Epithelial cell of proximal tubule (primary cell): ENCODE results near the gene EHD1. TPM values are rescaled to one million over a fixed set of nuclear protein-coding genes. Genes with fewer than 3 reads are reported as not detected.
"Not testable (repeated sequence)": the region's sequence is repeated elsewhere in the genome, so short reads cannot be mapped to it uniquely, and the experiment has no call there.

Source experiments
- DNase-seq: peaks from one replicate; pipeline ENCODE4 v3.0.0-alpha.2; 2011; ENCODE audit warnings: low read depth
- H3K4me3 ChIP-seq: 2 replicates; pipeline ENCODE4 v1.5.1; 2011; ENCODE audit warnings: low read depth, mild to moderate bottlenecking, low read length
- CTCF ChIP-seq: conservative IDR thresholded peaks from 2 replicates; pipeline ENCODE4 v1.5.1; 2012; ENCODE audit warnings: low read depth, mild to moderate bottlenecking, low read length
- total RNA-seq: library from RNA; depleted of rRNA; stranded (reverse); fragments of >200 nt; gene quantifications from 2 replicates; pipeline ENCODE4 v1.2.3, GENCODE V29; 2015

EHD1 gene
- total RNA-seq, 1 donor from 2014 or later = 82.7 TPM

GRCh38 chr11:64851831-64852351 is 26.5 kb downstream of the EHD1 start:
- no peak for DNase-seq
- no peak overlapping the region for H3K4me3 ChIP-seq
- TF ChIP-seq CTCF = no peak

- H3K4me3 ChIP-seq = no peak overlapping the region
- TF ChIP-seq CTCF = no peak
- DNase-seq = no peak
Observed at GRCh38 chr11:64850979-64851567, 27.3 kb downstream of the EHD1 start.

- DNase-seq = no peak
- TF ChIP-seq CTCF = no peak
- no peak overlapping the region for H3K4me3 ChIP-seq
Observed at GRCh38 chr11:64849598-64850356, 28.6 kb downstream of the EHD1 start.

DNA sequence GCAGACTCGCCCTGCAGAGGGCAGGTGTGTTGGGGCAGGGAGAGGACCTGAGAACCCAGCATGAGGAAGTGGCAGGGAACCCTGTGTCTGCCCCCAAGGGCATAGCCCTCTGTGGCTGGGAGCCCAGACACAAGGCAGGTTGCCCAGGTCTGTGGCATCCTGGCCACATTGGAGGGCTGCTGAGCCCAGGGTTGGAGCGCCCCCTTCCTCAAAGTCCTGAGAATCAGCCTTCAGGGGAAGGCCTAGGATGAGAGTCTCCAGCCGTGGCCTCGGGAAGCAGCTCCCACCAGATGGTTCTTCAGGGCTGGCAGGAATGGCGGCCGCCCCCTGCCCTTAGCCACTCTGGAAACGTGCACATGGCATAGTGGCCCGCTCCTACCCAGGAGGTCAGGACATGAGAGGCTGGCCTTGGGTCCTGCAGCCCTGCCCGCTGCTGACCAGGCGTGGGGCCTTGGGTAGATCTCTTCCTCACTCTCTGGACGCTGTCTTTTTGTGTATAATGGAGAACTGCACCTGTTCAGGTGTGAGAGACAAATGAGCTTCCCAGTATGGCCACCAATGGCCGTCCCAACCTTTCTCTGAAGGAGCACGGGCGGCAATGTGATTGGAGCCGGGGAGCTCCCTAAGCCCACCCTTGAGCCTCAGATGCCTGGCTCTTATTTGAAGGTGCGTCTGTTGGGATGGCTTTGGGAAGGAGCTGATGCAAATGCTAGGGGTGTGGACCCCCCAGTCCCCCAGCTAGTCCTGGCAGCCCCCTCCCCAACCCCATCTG is 29.4 kb downstream of the EHD1 start:
- DNase-seq = no peak
- no peak for TF ChIP-seq CTCF
- no peak overlapping the region for H3K4me3 ChIP-seq

GRCh38 chr11:64848214-64848825 is 30.1 kb downstream of the EHD1 start:
- H3K4me3 ChIP-seq = no peak overlapping the region
- DNase-seq = no peak
- TF ChIP-seq CTCF = no peak

DNA sequence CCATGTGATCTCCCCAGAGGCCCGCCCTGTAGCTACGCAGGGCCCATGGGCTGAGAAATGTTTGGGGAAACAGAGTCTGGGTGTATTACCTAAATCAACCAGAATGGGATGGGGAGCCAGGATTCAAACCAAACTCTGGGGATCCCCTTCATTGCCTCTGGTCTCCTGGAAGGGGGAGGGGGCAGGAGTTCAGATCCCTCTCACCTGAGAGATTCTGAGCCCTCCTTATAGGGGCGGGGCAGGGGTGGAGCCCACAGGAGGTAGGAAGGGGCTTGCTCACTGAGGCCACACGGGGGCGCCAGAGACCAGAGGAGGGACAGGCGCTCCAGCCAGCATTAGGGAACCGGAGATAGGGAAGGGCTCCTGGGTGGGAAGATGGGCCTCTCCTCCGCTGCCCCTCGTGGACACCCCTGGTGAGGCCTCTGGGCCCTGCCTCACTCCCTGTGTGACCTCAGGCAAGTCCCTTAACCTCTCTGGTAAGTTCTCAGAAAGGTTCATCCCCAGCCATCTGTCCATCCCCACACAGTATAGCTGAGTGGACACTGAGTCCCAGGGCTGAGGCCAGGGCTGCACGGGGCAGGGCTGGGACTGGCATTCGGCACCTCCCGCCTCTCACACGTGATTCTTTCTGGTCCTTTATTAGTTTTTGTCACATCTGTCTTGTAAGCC is 31.3 kb downstream of the EHD1 start:
- no peak overlapping the region for H3K4me3 ChIP-seq
- DNase-seq = no peak
- TF ChIP-seq CTCF = peak; percentile 92

DNA sequence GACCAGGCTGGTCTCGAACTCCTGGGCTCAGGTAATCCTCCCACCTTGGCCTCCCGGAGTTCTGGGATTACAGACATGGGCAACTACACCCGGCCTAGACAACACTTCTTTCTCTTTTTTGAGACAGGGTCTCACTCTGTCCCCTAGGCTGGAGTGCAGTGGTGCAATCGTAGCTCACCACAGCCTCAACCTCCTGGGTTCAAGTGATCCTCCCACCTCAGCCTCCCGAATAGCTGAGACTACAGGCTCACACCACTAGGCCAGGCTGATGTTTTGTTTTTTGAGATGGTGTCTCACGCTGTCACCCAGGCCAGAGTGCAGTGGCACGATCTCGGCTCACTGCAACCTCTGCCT is 32.7 kb downstream of the EHD1 start:
- H3K4me3 ChIP-seq, DNase-seq: not testable (repeated sequence)
